Glutamatergic neuron (in vitro differentiated cells): ENCODE measurements around the gene FNDC8. TPM values are rescaled to one million over a fixed set of nuclear protein-coding genes. Genes with fewer than 3 reads are reported as not detected.
"Not testable (repeated sequence)": the region's sequence is repeated elsewhere in the genome, so short reads cannot be mapped to it uniquely, and the experiment has no call there.

Source experiments
- DNase-seq: peaks from one replicate; pipeline ENCODE4 v3.0.0; 2022
- H3K27ac Mint-ChIP-seq: one replicate; pipeline ENCODE4 v1.8.0; 2020; ENCODE audit warnings: mild to moderate bottlenecking, mixed read lengths, inconsistent platforms; ENCODE audit not compliant: unreplicated experiment
- H3K27me3 Mint-ChIP-seq: one replicate; pipeline ENCODE4 v1.8.0; 2020; ENCODE audit warnings: mild to moderate bottlenecking, moderate library complexity, mixed read lengths, inconsistent platforms; ENCODE audit not compliant: unreplicated experiment
- H3K36me3 Mint-ChIP-seq: one replicate; pipeline ENCODE4 v1.8.0; 2020; ENCODE audit warnings: mild to moderate bottlenecking, mixed read lengths, inconsistent platforms; ENCODE audit not compliant: unreplicated experiment
- H3K4me1 Mint-ChIP-seq: one replicate; pipeline ENCODE4 v1.8.0; 2020; ENCODE audit warnings: mild to moderate bottlenecking, low read depth, mixed read lengths, inconsistent platforms; ENCODE audit not compliant: unreplicated experiment
- H3K4me3 Mint-ChIP-seq: one replicate; pipeline ENCODE4 v1.8.0; 2020; ENCODE audit warnings: mild to moderate bottlenecking, mixed read lengths, inconsistent platforms; ENCODE audit not compliant: unreplicated experiment
- H3K9me3 Mint-ChIP-seq: one replicate; pipeline ENCODE4 v1.8.0; 2020; ENCODE audit warnings: mild to moderate bottlenecking, moderate library complexity, mixed read lengths, inconsistent platforms; ENCODE audit not compliant: unreplicated experiment
- CTCF ChIP-seq: fragments of 200-600 bp; sonication (generic); IDR thresholded peaks from one replicate; pipeline ENCODE4 v1.5.0; 2021; ENCODE audit not compliant: partially characterized antibody, unreplicated experiment
- total RNA-seq: library from RNA; stranded (reverse); fragmentation: NEBNext Ultra II Directional; extraction: Animal tissue kit (Norgen Biotek cat#: 25700); gene quantifications from one replicate; pipeline ENCODE4 v1.2.1, GENCODE V29; 2021; ENCODE audit not compliant: unreplicated experiment

FNDC8 gene
- total RNA-seq, 1 donor from 2014 or later: not detected

- peaks cover 3% of the 10 kb centered on the region for H3K27me3 Mint-ChIP-seq
- no peak overlapping the region for H3K27ac Mint-ChIP-seq
- H3K4me1 Mint-ChIP-seq: no peaks in the 10 kb centered on the region
- H3K4me3 Mint-ChIP-seq: no peak overlapping the region
- peaks cover 9% of the 10 kb centered on the region for H3K36me3 Mint-ChIP-seq
- peaks cover 2% of the 10 kb centered on the region for H3K9me3 Mint-ChIP-seq
- TF ChIP-seq CTCF: no peak
- DNase-seq: no peak
These were observed 18.1 kb upstream of the FNDC8 start for GRCh38 chr17:35103271-35103670.

- no peak for TF ChIP-seq CTCF
- no peak for DNase-seq
- peaks cover 3% of the 10 kb centered on the region for H3K27me3 Mint-ChIP-seq
- peaks cover 2% of the 10 kb centered on the region for H3K9me3 Mint-ChIP-seq
- H3K4me1 Mint-ChIP-seq: no peaks in the 10 kb centered on the region
- no peak overlapping the region for H3K4me3 Mint-ChIP-seq
- no peak overlapping the region for H3K27ac Mint-ChIP-seq
- peaks cover 9% of the 10 kb centered on the region for H3K36me3 Mint-ChIP-seq
These were observed 16.5 kb upstream of the FNDC8 start for GRCh38 chr17:35104844-35105450.

GRCh38 chr17:35110791-35111190 lies 10.6 kb upstream of the FNDC8 start:
- not testable (repeated sequence) for DNase-seq, H3K27ac Mint-ChIP-seq, H3K4me1 Mint-ChIP-seq, H3K27me3 Mint-ChIP-seq, H3K36me3 Mint-ChIP-seq, H3K9me3 Mint-ChIP-seq, H3K4me3 Mint-ChIP-seq

GRCh38 chr17:35116845-35117244 lies 4.6 kb upstream of the FNDC8 start:
- Mint-ChIP-seq H3K4me1 (peaks cover 4% of the 10 kb centered on the region), H3K36me3 (no peaks in the 10 kb centered on the region), H3K4me3 (no peak overlapping the region), H3K27ac (no peak overlapping the region), H3K9me3 (peaks cover 6% of the 10 kb centered on the region), H3K27me3 (peaks cover 3% of the 10 kb centered on the region)
- TF ChIP-seq CTCF: no peak
- no peak for DNase-seq

- Mint-ChIP-seq H3K4me1 (peaks cover 4% of the 10 kb centered on the region), H3K36me3 (no peaks in the 10 kb centered on the region), H3K27ac (no peak overlapping the region), H3K27me3 (peaks cover 3% of the 10 kb centered on the region), H3K4me3 (peak overlapping the region; percentile 72), H3K9me3 (peaks cover 6% of the 10 kb centered on the region)
- TF ChIP-seq CTCF: no peak
- DNase-seq: no peak
These were observed 3.4 kb upstream of the FNDC8 start for GRCh38 chr17:35117984-35118383.
